ENCODE results near the gene CRY2. TPM values are rescaled to one million over a fixed set of nuclear protein-coding genes. Genes with fewer than 3 reads are reported as not detected.

CRY2 gene
- total and polyA plus RNA-seq, 2 experiments from 2014 or later, result 9.5 to 15.4 TPM

DNA sequence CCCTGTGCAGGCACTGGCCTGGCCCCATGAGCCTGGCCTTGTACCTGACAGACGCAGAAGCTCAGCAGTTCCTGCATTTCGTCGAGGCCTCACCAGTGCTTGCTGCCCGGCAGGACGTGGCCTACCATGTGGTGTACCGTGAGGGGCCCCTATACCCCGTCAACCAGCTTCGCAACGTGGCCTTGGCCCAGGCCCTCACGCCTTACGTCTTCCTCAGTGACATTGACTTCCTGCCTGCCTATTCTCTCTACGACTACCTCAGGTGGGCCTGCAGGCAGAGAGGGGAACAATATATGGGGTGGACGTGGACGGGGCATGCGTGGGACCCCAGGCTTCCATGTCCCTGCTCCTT lies 80.0 kb downstream of the CRY2 start:
- no peak overlapping the region for H3K27ac Mint-ChIP-seq

More for the DNA sequence above, 80.0 kb downstream of the CRY2 start:
- Histone ChIP-seq H3K79me2 (replicated peaks; ENCODE audit: insufficient read depth) (peaks cover 19% of the 10 kb centered on the region), H3K4me1 (ENCODE audit: insufficient read depth) (peaks cover 7% of the 10 kb centered on the region), H3K36me3 (ENCODE audit: insufficient read depth) (no peaks in the 10 kb centered on the region), H3K27ac (ENCODE audit: low read depth) (no peak overlapping the region), H3K4me3 (no peak overlapping the region), H3K9me2 (ENCODE audit: insufficient read depth) (no peaks in the 10 kb centered on the region), H3K27me3 (ENCODE audit: insufficient read depth) (no peaks in the 10 kb centered on the region), H3K4me2 (no peak overlapping the region), H4K20me1 (replicated peaks; ENCODE audit: insufficient read depth) (peaks cover 9% of the 10 kb centered on the region; the same call in 1 of the 2 replicates), H3F3A (replicated peaks; ENCODE audit: low read depth) (peaks cover 4% of the 10 kb centered on the region; the same call in 1 of the 2 replicates), H2AFZ (no peak overlapping the region)
- peaks cover 49% of the 10 kb centered on the region for H3K36me3 Mint-ChIP-seq (ENCODE audit: low read depth)
- no peak for DNase-seq (ENCODE audit: low spot score)
- TF ChIP-seq POLR2AphosphoS5 (IDR thresholded peaks at IDR 0.05; ENCODE audit: low read depth), result no peak
- no peak for TF ChIP-seq STAT1 (IDR thresholded peaks at IDR 0.05; ENCODE audit: unreplicated experiment)
- no peak for TF ChIP-seq EZH2phosphoT487 (IDR thresholded peaks at IDR 0.05; ENCODE audit: unreplicated experiment)
- no peak for TF ChIP-seq JUNB (IDR thresholded peaks at IDR 0.05; ENCODE audit: unreplicated experiment)
- TF ChIP-seq, protein P1, sequence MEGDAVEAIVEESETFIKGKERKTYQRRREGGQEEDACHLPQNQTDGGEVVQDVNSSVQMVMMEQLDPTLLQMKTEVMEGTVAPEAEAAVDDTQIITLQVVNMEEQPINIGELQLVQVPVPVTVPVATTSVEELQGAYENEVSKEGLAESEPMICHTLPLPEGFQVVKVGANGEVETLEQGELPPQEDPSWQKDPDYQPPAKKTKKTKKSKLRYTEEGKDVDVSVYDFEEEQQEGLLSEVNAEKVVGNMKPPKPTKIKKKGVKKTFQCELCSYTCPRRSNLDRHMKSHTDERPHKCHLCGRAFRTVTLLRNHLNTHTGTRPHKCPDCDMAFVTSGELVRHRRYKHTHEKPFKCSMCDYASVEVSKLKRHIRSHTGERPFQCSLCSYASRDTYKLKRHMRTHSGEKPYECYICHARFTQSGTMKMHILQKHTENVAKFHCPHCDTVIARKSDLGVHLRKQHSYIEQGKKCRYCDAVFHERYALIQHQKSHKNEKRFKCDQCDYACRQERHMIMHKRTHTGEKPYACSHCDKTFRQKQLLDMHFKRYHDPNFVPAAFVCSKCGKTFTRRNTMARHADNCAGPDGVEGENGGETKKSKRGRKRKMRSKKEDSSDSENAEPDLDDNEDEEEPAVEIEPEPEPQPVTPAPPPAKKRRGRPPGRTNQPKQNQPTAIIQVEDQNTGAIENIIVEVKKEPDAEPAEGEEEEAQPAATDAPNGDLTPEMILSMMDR (conservative IDR thresholded peaks at IDR 0.05; ENCODE audit: low read depth in 2 of 2), result no peak
- TF ChIP-seq CREB1 (CRISPR knock-in tag; IDR thresholded peaks at IDR 0.05; ENCODE audit: low read depth), result no peak
- TF ChIP-seq ZNF331 (CRISPR knock-in tag; IDR thresholded peaks at IDR 0.05; ENCODE audit: low read depth), result no peak
- no peak for TF ChIP-seq EZH2 (IDR thresholded peaks at IDR 0.05; ENCODE audit: low read depth, unreplicated experiment)
- no peak for TF ChIP-seq NANOG (IDR thresholded peaks at IDR 0.05; ENCODE audit: borderline replicate concordance)
- no peak for TF ChIP-seq ZNF114 (CRISPR knock-in tag; IDR thresholded peaks at IDR 0.05)
- TF ChIP-seq, protein P2, sequence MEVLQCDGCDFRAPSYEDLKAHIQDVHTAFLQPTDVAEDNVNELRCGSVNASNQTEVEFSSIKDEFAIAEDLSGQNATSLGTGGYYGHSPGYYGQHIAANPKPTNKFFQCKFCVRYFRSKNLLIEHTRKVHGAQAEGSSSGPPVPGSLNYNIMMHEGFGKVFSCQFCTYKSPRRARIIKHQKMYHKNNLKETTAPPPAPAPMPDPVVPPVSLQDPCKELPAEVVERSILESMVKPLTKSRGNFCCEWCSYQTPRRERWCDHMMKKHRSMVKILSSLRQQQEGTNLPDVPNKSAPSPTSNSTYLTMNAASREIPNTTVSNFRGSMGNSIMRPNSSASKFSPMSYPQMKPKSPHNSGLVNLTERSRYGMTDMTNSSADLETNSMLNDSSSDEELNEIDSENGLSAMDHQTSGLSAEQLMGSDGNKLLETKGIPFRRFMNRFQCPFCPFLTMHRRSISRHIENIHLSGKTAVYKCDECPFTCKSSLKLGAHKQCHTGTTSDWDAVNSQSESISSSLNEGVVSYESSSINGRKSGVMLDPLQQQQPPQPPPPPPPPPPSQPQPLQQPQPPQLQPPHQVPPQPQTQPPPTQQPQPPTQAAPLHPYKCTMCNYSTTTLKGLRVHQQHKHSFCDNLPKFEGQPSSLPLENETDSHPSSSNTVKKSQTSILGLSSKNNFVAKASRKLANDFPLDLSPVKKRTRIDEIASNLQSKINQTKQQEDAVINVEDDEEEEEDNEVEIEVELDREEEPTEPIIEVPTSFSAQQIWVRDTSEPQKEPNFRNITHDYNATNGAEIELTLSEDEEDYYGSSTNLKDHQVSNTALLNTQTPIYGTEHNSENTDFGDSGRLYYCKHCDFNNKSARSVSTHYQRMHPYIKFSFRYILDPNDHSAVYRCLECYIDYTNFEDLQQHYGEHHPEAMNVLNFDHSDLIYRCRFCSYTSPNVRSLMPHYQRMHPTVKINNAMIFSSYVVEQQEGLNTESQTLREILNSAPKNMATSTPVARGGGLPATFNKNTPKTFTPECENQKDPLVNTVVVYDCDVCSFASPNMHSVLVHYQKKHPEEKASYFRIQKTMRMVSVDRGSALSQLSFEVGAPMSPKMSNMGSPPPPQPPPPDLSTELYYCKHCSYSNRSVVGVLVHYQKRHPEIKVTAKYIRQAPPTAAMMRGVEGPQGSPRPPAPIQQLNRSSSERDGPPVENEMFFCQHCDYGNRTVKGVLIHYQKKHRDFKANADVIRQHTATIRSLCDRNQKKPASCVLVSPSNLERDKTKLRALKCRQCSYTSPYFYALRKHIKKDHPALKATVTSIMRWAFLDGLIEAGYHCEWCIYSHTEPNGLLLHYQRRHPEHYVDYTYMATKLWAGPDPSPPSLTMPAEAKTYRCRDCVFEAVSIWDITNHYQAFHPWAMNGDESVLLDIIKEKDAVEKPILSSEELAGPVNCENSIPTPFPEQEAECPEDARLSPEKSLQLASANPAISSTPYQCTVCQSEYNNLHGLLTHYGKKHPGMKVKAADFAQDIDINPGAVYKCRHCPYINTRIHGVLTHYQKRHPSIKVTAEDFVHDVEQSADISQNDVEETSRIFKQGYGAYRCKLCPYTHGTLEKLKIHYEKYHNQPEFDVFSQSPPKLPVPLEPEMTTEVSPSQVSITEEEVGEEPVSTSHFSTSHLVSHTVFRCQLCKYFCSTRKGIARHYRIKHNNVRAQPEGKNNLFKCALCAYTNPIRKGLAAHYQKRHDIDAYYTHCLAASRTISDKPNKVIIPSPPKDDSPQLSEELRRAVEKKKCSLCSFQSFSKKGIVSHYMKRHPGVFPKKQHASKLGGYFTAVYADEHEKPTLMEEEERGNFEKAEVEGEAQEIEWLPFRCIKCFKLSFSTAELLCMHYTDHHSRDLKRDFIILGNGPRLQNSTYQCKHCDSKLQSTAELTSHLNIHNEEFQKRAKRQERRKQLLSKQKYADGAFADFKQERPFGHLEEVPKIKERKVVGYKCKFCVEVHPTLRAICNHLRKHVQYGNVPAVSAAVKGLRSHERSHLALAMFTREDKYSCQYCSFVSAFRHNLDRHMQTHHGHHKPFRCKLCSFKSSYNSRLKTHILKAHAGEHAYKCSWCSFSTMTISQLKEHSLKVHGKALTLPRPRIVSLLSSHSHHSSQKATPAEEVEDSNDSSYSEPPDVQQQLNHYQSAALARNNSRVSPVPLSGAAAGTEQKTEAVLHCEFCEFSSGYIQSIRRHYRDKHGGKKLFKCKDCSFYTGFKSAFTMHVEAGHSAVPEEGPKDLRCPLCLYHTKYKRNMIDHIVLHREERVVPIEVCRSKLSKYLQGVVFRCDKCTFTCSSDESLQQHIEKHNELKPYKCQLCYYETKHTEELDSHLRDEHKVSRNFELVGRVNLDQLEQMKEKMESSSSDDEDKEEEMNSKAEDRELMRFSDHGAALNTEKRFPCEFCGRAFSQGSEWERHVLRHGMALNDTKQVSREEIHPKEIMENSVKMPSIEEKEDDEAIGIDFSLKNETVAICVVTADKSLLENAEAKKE (CRISPR knock-in tag; IDR thresholded peaks at IDR 0.05), result no peak
- TF ChIP-seq, protein P3, sequence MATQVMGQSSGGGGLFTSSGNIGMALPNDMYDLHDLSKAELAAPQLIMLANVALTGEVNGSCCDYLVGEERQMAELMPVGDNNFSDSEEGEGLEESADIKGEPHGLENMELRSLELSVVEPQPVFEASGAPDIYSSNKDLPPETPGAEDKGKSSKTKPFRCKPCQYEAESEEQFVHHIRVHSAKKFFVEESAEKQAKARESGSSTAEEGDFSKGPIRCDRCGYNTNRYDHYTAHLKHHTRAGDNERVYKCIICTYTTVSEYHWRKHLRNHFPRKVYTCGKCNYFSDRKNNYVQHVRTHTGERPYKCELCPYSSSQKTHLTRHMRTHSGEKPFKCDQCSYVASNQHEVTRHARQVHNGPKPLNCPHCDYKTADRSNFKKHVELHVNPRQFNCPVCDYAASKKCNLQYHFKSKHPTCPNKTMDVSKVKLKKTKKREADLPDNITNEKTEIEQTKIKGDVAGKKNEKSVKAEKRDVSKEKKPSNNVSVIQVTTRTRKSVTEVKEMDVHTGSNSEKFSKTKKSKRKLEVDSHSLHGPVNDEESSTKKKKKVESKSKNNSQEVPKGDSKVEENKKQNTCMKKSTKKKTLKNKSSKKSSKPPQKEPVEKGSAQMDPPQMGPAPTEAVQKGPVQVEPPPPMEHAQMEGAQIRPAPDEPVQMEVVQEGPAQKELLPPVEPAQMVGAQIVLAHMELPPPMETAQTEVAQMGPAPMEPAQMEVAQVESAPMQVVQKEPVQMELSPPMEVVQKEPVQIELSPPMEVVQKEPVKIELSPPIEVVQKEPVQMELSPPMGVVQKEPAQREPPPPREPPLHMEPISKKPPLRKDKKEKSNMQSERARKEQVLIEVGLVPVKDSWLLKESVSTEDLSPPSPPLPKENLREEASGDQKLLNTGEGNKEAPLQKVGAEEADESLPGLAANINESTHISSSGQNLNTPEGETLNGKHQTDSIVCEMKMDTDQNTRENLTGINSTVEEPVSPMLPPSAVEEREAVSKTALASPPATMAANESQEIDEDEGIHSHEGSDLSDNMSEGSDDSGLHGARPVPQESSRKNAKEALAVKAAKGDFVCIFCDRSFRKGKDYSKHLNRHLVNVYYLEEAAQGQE (IDR thresholded peaks at IDR 0.05; ENCODE audit: unreplicated experiment), result no peak
- no peaks in the 10 kb centered on the region; the same call in 2 of the 3 replicates for H3K9me3 Mint-ChIP-seq
- no peak overlapping the region for H3K4me3 Mint-ChIP-seq
- ATAC-seq, result no peak
- H3K4me1 Mint-ChIP-seq, result peaks cover 17% of the 10 kb centered on the region
- H3K27me3 Mint-ChIP-seq (ENCODE audit: insufficient read depth, low read depth, poor library complexity), result peaks cover 18% of the 10 kb centered on the region

Measured in GM23338 (cell line).